Measurements from ENCODE around the gene WDR86.

GRCh38 chr7:151379193-151379520, 30.7 kb downstream of the WDR86 start:
- TF ChIP-seq CTCF (IDR thresholded peaks at IDR 0.05) = no peak
- TF ChIP-seq POLR2A (IDR thresholded peaks at IDR 0.05) = no peak
